C4-2B (cell line): ENCODE results near the gene USP6NL.

Source experiments
- CTCF ChIP-seq: fragments of 450-650 bp; conservative IDR thresholded peaks from 2 replicates; pipeline ENCODE4 v1.5.1; 2017; ENCODE audit warnings: mild to moderate bottlenecking
- ZFX ChIP-seq: fragments of 450-650 bp; IDR thresholded peaks from 2 replicates; pipeline ENCODE4 v1.6.1; 2017

GRCh38 chr10:11593612-11594011 lies 17.8 kb downstream of the USP6NL start:
- TF ChIP-seq CTCF (no peak), ZFX (no peak)
